ENCODE data around the gene MOB2. TPM values are rescaled to one million over a fixed set of nuclear protein-coding genes. Genes with fewer than 3 reads are reported as not detected.

MOB2 gene
- total RNA-seq, 2 donors from 2014 or later: 39.3 to 46.5 TPM

GRCh38 chr11:1422981-1423380 lies 63.6 kb downstream of the MOB2 start:
- Histone ChIP-seq H3K36me3 (no peaks in the 10 kb centered on the region), H3K4me3 (no peak overlapping the region), H3K27me3 (replicated peaks; ENCODE audit: insufficient read depth) (no peaks in the 10 kb centered on the region), H3K27ac (no peak overlapping the region), H3K9me3 (no peaks in the 10 kb centered on the region), H3K4me1 (replicated peaks) (no peaks in the 10 kb centered on the region)
- DNase-seq (ENCODE audit: low spot score): no peak
- WGBS: 81% methylated on average over 15 of the region's 15 CpGs
- no peak for TF ChIP-seq CTCF (IDR thresholded peaks at IDR 0.05)
- TF ChIP-seq POLR2AphosphoS5 (IDR thresholded peaks at IDR 0.05): no peak
- TF ChIP-seq POLR2A (IDR thresholded peaks at IDR 0.05): no peak
- intact Hi-C loops (cut with DNase I): no loop called here

- Histone ChIP-seq H3K4me1 (replicated peaks) (no peaks in the 10 kb centered on the region), H3K4me3 (no peak overlapping the region), H3K27ac (no peak overlapping the region), H3K9me3 (no peaks in the 10 kb centered on the region), H3K36me3 (no peaks in the 10 kb centered on the region), H3K27me3 (replicated peaks; ENCODE audit: insufficient read depth) (no peaks in the 10 kb centered on the region)
- DNase-seq (ENCODE audit: low spot score): no peak
- intact Hi-C loops (cut with DNase I): no loop called here
- TF ChIP-seq POLR2A (IDR thresholded peaks at IDR 0.05) (no peak), POLR2AphosphoS5 (IDR thresholded peaks at IDR 0.05) (no peak), CTCF (IDR thresholded peaks at IDR 0.05) (no peak)
- WGBS: 52% methylated on average over 9 of the region's 9 CpGs
Measured at GRCh38 chr11:1422481-1422880, 64.1 kb downstream of the MOB2 start.

GRCh38 chr11:1421291-1421690 lies 65.3 kb downstream of the MOB2 start:
- no peak for DNase-seq (ENCODE audit: low spot score)
- 78% methylated on average over 11 of the region's 11 CpGs for WGBS
- TF ChIP-seq POLR2AphosphoS5 (IDR thresholded peaks at IDR 0.05) (no peak), POLR2A (IDR thresholded peaks at IDR 0.05) (no peak), CTCF (IDR thresholded peaks at IDR 0.05) (no peak)
- no peak overlapping the region for H3K4me3 ChIP-seq
- H3K27me3 ChIP-seq (replicated peaks; ENCODE audit: insufficient read depth): no peaks in the 10 kb centered on the region
- H3K27ac ChIP-seq: no peak overlapping the region
- no peaks in the 10 kb centered on the region for H3K4me1 ChIP-seq (replicated peaks)
- intact Hi-C loops (cut with DNase I): no loop called here
- H3K36me3 ChIP-seq: no peaks in the 10 kb centered on the region
- no peaks in the 10 kb centered on the region for H3K9me3 ChIP-seq

GRCh38 chr11:1419811-1420210 lies 66.8 kb downstream of the MOB2 start:
- H3K4me3 ChIP-seq: no peak overlapping the region
- 84% methylated on average over 17 of the region's 17 CpGs for WGBS
- no peak overlapping the region for H3K27ac ChIP-seq
- H3K4me1 ChIP-seq (replicated peaks): no peaks in the 10 kb centered on the region
- TF ChIP-seq CTCF (IDR thresholded peaks at IDR 0.05) (no peak), POLR2AphosphoS5 (IDR thresholded peaks at IDR 0.05) (no peak), POLR2A (IDR thresholded peaks at IDR 0.05) (no peak)
- no peaks in the 10 kb centered on the region for H3K36me3 ChIP-seq
- DNase-seq (ENCODE audit: low spot score): no peak
- H3K27me3 ChIP-seq (replicated peaks; ENCODE audit: insufficient read depth): no peaks in the 10 kb centered on the region
- intact Hi-C loops (cut with DNase I): no loop called here
- no peaks in the 10 kb centered on the region for H3K9me3 ChIP-seq

Other genes starting within 250 kb of the MOB2 start
- gene TOLLIP, start 177.1 kb downstream of the MOB2 start, total RNA-seq: 100 to 1,000 TPM in 1 of 2 donors, 10 to 100 TPM in 1; 72.8 to 161 TPM
- gene BRSK2, start 96.8 kb downstream of the MOB2 start, total RNA-seq: 10 to 100 TPM in 1 of 2 donors, under 1 TPM in 1; 0.96 to 29.7 TPM
- gene DUSP8, start 85.5 kb upstream of the MOB2 start, total RNA-seq: 10 to 100 TPM in 1 of 2 donors, 1 to 10 TPM in 1; 8.8 to 17.2 TPM
- gene KRTAP5-1, start 98.5 kb upstream of the MOB2 start, total RNA-seq: not detected
- gene KRTAP5-2, start 111.5 kb upstream of the MOB2 start, total RNA-seq: not detected
- not detected for gene KRTAP5-3, start 121.7 kb upstream of the MOB2 start, total RNA-seq
- not detected for gene KRTAP5-4, start 135.4 kb upstream of the MOB2 start, total RNA-seq
- not detected for gene KRTAP5-5, start 143.0 kb upstream of the MOB2 start, total RNA-seq
- gene KRTAP5-6, start 210.4 kb upstream of the MOB2 start, total RNA-seq: not detected

Measured in prostate gland (tissue), 2 donors.